Fibroblast of mammary gland (primary cell): ENCODE measurements around the gene CCDC61.

Experiments
- DNase-seq: peaks from one replicate; pipeline ENCODE4 v3.0.0-alpha.2; 2010; ENCODE audit warnings: low read depth
- H3K4me3 ChIP-seq: 2 replicates; pipeline ENCODE4 v1.5.1; 2011; ENCODE audit warnings: low read depth, mild to moderate bottlenecking, low read length, moderate library complexity; ENCODE audit not compliant: control insufficient read depth
- TF ChIP-seq, protein P1 (sequence below): conservative IDR thresholded peaks from 2 replicates; pipeline ENCODE4 v1.5.1; 2011; ENCODE audit warnings: low read depth, low read length, inconsistent platforms; ENCODE audit not compliant: control insufficient read depth, insufficient read depth

The CCDC61 gene

DNA sequence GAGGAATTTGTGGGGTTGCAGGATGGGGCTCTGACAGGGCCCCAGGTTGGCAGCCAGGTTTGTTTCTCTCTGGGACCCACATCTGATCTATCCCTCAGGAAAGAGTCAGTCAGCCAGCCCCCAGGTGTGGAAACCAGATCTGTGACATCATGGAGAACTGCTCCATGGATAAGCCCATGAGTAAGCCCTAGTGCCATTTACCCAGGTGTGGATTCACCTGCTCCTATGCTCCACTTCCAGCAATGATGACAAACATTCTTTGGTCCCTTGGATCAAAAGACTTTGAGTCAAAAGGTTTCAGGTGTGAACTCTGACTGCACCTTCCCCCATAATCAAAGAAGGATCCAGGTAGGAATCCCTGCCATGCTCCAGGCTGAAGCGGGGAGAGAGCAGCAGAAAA lies 72.4 kb downstream of the CCDC61 start:
- no peak for DNase-seq
- TF ChIP-seq, protein P1, sequence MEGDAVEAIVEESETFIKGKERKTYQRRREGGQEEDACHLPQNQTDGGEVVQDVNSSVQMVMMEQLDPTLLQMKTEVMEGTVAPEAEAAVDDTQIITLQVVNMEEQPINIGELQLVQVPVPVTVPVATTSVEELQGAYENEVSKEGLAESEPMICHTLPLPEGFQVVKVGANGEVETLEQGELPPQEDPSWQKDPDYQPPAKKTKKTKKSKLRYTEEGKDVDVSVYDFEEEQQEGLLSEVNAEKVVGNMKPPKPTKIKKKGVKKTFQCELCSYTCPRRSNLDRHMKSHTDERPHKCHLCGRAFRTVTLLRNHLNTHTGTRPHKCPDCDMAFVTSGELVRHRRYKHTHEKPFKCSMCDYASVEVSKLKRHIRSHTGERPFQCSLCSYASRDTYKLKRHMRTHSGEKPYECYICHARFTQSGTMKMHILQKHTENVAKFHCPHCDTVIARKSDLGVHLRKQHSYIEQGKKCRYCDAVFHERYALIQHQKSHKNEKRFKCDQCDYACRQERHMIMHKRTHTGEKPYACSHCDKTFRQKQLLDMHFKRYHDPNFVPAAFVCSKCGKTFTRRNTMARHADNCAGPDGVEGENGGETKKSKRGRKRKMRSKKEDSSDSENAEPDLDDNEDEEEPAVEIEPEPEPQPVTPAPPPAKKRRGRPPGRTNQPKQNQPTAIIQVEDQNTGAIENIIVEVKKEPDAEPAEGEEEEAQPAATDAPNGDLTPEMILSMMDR, result no peak
- H3K4me3 ChIP-seq, result no peak overlapping the region
